Activated CD4-positive, alpha-beta T cell treated with anti-CD3 and anti-CD28 coated beads for 36 hours (primary cell): ENCODE measurements around the gene ASCL4. TPM values are rescaled to one million over a fixed set of nuclear protein-coding genes. Genes with fewer than 3 reads are reported as not detected.

ENCODE experiments used
- ATAC-seq: fragments of 200-7000 bp; cut with Tn5 transposase; one replicate; pipeline ENCODE4 v1.10.0; 2021; ENCODE audit warnings: mild to moderate bottlenecking, moderate library complexity
- CTCF ChIA-PET: fragments of 350-600 bp; sonication (Branson Sonifier 250); formaldehyde crosslinking; loops from one replicate; lab custom pipeline; 2021; ENCODE audit warnings: antibody characterized with exemption; lab: Charles Lee
- POLR2A ChIA-PET: fragments of 350-600 bp; sonication (Branson Sonifier 250); formaldehyde crosslinking; loops from one replicate; lab custom pipeline; 2021; ENCODE audit warnings: antibody characterized with exemption, inconsistent platforms; lab: Charles Lee
- DNase-seq: peaks from one replicate; pipeline ENCODE4 v3.0.0-alpha.2; 2020
- H3K27ac Mint-ChIP-seq: one replicate; pipeline ENCODE4 v1.8.0; 2021; ENCODE audit warnings: mixed read lengths
- H3K27me3 Mint-ChIP-seq: one replicate; pipeline ENCODE4 v1.8.0; 2021; ENCODE audit warnings: mixed read lengths
- H3K36me3 Mint-ChIP-seq: one replicate; pipeline ENCODE4 v1.8.0; 2021; ENCODE audit warnings: low read depth, mixed read lengths
- H3K4me1 Mint-ChIP-seq: one replicate; pipeline ENCODE4 v1.8.0; 2021; ENCODE audit warnings: mixed read lengths
- H3K4me3 Mint-ChIP-seq: one replicate; pipeline ENCODE4 v1.8.0; 2021; ENCODE audit warnings: mild to moderate bottlenecking, moderate library complexity, mixed read lengths
- H3K9me3 Mint-ChIP-seq: one replicate; pipeline ENCODE4 v1.8.0; 2021; ENCODE audit warnings: low read depth, mixed read lengths
- intact Hi-C, 2 experiments: fragments of 100-400 bp; cut with DNase I in 1 of 2; cut with micrococcal nuclease in 1 of 2; formaldehyde crosslinking; loops; one replicate each; pipeline versions ENCODE4 v1.14.2 to v1.15.1; 2022 to 2024; cut with DNase I, micrococcal nuclease
- total RNA-seq, 2 experiments: library from RNA; stranded (reverse); gene quantifications; one replicate each; pipeline ENCODE4 v1.2.3, GENCODE V29; 2021

The ASCL4 gene
- total RNA-seq, 2 experiments from 2014 or later: not detected

DNA sequence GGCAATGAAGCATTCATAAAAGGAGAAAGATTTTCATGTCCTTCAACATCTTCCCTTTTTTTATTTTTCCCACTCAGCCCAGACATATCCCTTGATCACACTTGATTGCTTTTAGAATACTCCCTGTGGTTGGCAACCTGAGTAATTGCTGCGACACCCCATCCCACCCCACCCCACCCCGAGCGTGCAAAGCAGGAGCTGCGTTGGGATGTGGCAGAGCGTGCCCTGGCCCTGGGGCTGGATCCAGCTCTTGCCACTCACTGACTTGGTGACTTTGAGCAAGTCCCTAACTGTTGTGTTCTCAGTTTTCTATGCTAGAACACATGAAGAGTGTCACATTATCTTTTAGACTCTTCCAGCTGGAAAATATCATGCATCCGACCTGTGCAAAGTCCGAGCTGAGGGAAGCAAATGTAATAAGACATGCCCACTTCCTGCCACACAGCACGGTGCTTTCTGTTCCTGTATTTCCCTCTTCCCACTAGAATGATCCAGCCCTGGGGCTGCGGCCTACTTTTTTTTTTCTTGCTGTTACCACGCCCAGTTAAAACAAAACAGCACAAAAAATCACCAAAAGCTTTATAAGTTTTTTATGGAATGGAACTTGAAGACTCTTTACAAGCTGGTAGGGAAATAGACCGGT, 4.0 kb downstream of the ASCL4 start:
- no peak overlapping the region for H3K27ac Mint-ChIP-seq
- intact Hi-C loops: no loop called here
- ATAC-seq (no peak), DNase-seq (no peak)
- H3K4me3 Mint-ChIP-seq: no peak overlapping the region
- peaks cover 15% of the 10 kb centered on the region for H3K4me1 Mint-ChIP-seq
- ChIA-PET POLR2A (no interaction called here), CTCF (interaction anchor here (0.7 kb wide), 1 partner anchor 110 kb away, joined by 3 read pairs; no protein-coding TSS in a partner anchor)
- H3K27me3 Mint-ChIP-seq: peaks cover 52% of the 10 kb centered on the region
- no peaks in the 10 kb centered on the region for H3K36me3 Mint-ChIP-seq
- H3K9me3 Mint-ChIP-seq: no peaks in the 10 kb centered on the region

DNA sequence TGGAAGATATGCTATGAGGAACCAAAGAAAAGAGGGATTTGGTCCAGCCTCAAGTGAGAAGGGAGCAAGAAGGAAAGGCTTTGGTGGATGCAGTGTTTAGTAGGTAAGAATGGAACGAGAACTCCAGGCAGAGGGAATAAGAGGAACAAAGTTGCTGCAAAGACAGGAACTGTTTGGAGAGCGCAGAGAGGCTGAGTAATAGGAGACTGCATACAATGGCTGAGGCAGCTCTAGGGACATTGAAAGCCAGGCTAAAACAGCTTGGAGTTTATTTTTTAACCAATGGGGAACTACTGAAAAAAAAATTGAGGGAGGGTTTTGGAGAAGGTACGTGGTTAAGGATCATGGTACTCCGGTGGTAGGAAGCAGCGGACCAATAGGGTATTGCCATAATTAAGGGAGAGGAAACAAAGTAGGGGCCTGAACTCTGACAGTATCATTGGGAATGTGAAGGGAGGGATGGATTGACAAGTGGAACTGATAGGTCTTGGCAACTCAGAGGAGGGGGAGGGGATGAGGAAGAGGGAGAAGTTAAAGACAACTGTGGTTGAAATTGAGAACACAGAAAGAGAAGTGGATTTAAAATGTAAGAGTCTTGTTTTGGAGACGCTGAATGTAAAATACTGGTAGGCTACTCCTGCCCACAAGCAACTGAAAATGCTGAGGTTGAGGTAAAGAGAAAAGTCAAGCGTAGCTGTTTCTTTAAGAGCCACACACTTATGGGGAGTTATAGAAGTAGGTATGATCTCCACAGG, 4.8 kb downstream of the ASCL4 start:
- ATAC-seq (no peak), DNase-seq (no peak)
- H3K27ac Mint-ChIP-seq: no peak overlapping the region
- intact Hi-C loops: no loop called here
- ChIA-PET POLR2A (no interaction called here), CTCF (interaction anchor here (0.7 to 0.8 kb wide), 3 partner anchors 104 to 139 kb away, joined by 3 read pairs; no protein-coding TSS in a partner anchor)
- H3K9me3 Mint-ChIP-seq: no peaks in the 10 kb centered on the region
- H3K27me3 Mint-ChIP-seq: peaks cover 49% of the 10 kb centered on the region
- H3K4me3 Mint-ChIP-seq: no peak overlapping the region
- H3K36me3 Mint-ChIP-seq: no peaks in the 10 kb centered on the region
- H3K4me1 Mint-ChIP-seq: peaks cover 10% of the 10 kb centered on the region

GRCh38 chr12:107780298-107780697, 5.8 kb downstream of the ASCL4 start:
- Mint-ChIP-seq H3K4me3 (no peak overlapping the region), H3K27me3 (peaks cover 41% of the 10 kb centered on the region), H3K4me1 (peaks cover 2% of the 10 kb centered on the region), H3K27ac (no peak overlapping the region), H3K36me3 (no peaks in the 10 kb centered on the region), H3K9me3 (no peaks in the 10 kb centered on the region)
- ChIA-PET POLR2A (no interaction called here), CTCF (no interaction called here)
- no peak for DNase-seq
- intact Hi-C loops: no loop called here
- no peak for ATAC-seq

- DNase-seq (no peak), ATAC-seq (no peak)
- intact Hi-C loops: no loop called here
- H3K4me1 Mint-ChIP-seq: no peaks in the 10 kb centered on the region
- H3K36me3 Mint-ChIP-seq: no peaks in the 10 kb centered on the region
- no peak overlapping the region for H3K4me3 Mint-ChIP-seq
- CTCF ChIA-PET: interaction anchor here (0.7 kb wide), 2 partner anchors 111 to 377 kb away, joined by 3 to 4 read pairs; no protein-coding TSS in a partner anchor
- POLR2A ChIA-PET: no interaction called here
- H3K27ac Mint-ChIP-seq: no peak overlapping the region
- H3K9me3 Mint-ChIP-seq: no peaks in the 10 kb centered on the region
- H3K27me3 Mint-ChIP-seq: peaks cover 28% of the 10 kb centered on the region
Observed at GRCh38 chr12:107782067-107782466, 7.6 kb downstream of the ASCL4 start.

- ChIA-PET CTCF (interaction anchor here (0.8 kb wide), 1 partner anchor 21 kb away, joined by 3 read pairs; no protein-coding TSS in a partner anchor), POLR2A (no interaction called here)
- Mint-ChIP-seq H3K4me3 (no peak overlapping the region), H3K9me3 (no peaks in the 10 kb centered on the region), H3K27ac (no peak overlapping the region), H3K27me3 (peaks cover 19% of the 10 kb centered on the region), H3K36me3 (no peaks in the 10 kb centered on the region), H3K4me1 (no peaks in the 10 kb centered on the region)
- ATAC-seq: no peak
- no peak for DNase-seq
- intact Hi-C loops: no loop called here
Observed at GRCh38 chr12:107783406-107784376, 9.2 kb downstream of the ASCL4 start.

DNA sequence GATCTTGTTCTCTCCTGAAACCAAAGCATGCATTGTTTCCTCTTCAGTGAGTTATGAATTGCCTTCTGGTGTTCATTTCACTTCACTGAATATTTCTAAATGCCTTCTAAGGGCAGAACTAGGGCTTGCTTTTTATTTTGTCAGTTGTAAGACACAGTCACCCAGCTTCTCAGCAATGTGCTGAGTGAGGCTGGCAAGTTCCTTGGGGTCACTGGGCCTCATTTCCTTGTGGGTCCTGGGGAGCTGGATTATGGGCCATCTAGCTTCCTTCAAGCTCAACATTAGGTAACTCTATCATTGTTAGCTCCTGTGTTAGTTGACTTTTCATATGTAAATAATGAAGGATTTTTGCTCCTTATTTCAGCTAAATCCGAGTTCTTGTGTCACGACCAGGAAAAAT, 13.8 kb downstream of the ASCL4 start:
- Mint-ChIP-seq H3K27ac (no peak overlapping the region), H3K27me3 (peaks cover 6% of the 10 kb centered on the region), H3K4me1 (no peaks in the 10 kb centered on the region), H3K9me3 (peaks cover 6% of the 10 kb centered on the region), H3K4me3 (no peak overlapping the region), H3K36me3 (peaks cover 3% of the 10 kb centered on the region)
- no peak for ATAC-seq
- ChIA-PET POLR2A (no interaction called here), CTCF (no interaction called here)
- no peak for DNase-seq
- intact Hi-C loops: no loop called here

DNA sequence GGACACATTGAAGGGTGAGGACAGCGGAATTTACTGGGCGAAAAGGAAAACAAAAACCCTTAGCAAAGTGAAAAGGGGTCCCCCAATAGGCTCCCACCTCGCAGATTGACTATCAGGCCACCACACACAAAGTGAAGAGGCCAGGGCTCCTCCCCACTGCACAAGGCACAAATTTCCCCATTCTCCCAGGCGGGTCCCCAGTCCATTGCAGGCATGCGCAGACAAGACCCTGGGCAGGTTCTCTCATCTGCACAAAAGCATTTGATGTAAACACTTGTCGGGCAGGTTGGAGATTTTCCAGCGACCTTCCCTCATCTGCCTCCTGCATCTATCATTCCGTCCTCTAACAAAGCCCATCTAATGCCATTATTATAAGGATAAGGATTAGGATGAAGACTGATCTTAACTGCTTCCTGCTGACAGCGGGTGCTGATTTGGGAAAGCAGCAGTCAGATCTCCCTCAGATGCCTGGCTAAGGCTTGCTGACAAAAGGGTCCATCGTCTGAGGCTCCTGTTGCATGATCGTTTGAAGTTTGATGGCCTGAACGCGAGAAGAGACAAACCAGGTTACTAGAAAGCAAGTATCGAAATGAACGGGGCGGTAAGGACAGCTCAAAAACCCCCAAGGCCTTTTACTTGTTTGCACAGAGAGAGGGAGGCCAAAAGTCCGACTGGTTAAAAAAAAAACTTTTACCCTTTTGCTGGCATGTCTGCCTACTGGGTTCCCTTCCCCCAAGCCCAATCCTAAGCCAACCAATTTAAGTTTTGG, 14.4 kb downstream of the ASCL4 start:
- H3K27me3 Mint-ChIP-seq: peaks cover 8% of the 10 kb centered on the region
- POLR2A ChIA-PET: no interaction called here
- intact Hi-C loops: no loop called here
- ATAC-seq: no peak
- H3K36me3 Mint-ChIP-seq: peaks cover 3% of the 10 kb centered on the region
- CTCF ChIA-PET: no interaction called here
- H3K4me1 Mint-ChIP-seq: no peaks in the 10 kb centered on the region
- H3K9me3 Mint-ChIP-seq: peaks cover 6% of the 10 kb centered on the region
- H3K4me3 Mint-ChIP-seq: no peak overlapping the region
- DNase-seq: no peak
- no peak overlapping the region for H3K27ac Mint-ChIP-seq

- Mint-ChIP-seq H3K9me3 (peaks cover 6% of the 10 kb centered on the region), H3K27me3 (peaks cover 17% of the 10 kb centered on the region), H3K4me1 (no peaks in the 10 kb centered on the region), H3K27ac (no peak overlapping the region), H3K36me3 (peaks cover 3% of the 10 kb centered on the region), H3K4me3 (no peak overlapping the region)
- ChIA-PET POLR2A (no interaction called here), CTCF (no interaction called here)
- no peak for ATAC-seq
- DNase-seq: no peak
- intact Hi-C loops: no loop called here
Observed at GRCh38 chr12:107791465-107792089, 17.1 kb downstream of the ASCL4 start.

DNA sequence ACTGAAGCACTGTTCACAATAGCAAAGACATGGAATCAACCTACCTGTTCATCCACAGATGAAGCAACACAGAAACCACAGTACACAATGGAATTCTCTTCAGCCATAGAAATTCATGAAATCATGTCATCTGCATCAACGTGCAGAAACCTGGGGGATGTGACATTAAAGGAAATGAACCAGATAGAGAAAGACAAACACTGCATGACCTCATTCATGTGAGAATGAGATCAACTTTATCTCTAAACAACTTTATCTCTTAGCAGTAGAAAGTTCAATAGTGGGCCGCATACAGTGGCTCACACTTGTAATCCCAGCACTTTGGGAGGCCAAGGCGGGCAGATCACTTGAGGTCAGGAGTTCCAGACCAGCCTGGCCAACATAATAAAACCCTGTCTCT, 19.9 kb downstream of the ASCL4 start:
- intact Hi-C loops: no loop called here
- H3K27ac Mint-ChIP-seq: no peak overlapping the region
- H3K27me3 Mint-ChIP-seq: peaks cover 23% of the 10 kb centered on the region
- H3K36me3 Mint-ChIP-seq: peaks cover 3% of the 10 kb centered on the region
- CTCF ChIA-PET: no interaction called here
- H3K4me3 Mint-ChIP-seq: no peak overlapping the region
- ATAC-seq (no peak), DNase-seq (no peak)
- H3K4me1 Mint-ChIP-seq: no peaks in the 10 kb centered on the region
- peaks cover 6% of the 10 kb centered on the region for H3K9me3 Mint-ChIP-seq
- POLR2A ChIA-PET: no interaction called here

GRCh38 chr12:107798580-107798979, 24.1 kb downstream of the ASCL4 start:
- ChIA-PET CTCF (interaction anchor here (1.0 kb wide), 1 partner anchor 85 kb away, joined by 3 read pairs; no protein-coding TSS in a partner anchor), POLR2A (no interaction called here)
- Mint-ChIP-seq H3K4me3 (no peak overlapping the region), H3K4me1 (no peaks in the 10 kb centered on the region), H3K27me3 (peaks cover 23% of the 10 kb centered on the region), H3K36me3 (no peaks in the 10 kb centered on the region), H3K9me3 (no peaks in the 10 kb centered on the region), H3K27ac (no peak overlapping the region)
- DNase-seq: no peak
- intact Hi-C loops: no loop called here
- no peak for ATAC-seq
